ENCODE measurements around the gene SYNE3.

Gene SYNE3, protein sequence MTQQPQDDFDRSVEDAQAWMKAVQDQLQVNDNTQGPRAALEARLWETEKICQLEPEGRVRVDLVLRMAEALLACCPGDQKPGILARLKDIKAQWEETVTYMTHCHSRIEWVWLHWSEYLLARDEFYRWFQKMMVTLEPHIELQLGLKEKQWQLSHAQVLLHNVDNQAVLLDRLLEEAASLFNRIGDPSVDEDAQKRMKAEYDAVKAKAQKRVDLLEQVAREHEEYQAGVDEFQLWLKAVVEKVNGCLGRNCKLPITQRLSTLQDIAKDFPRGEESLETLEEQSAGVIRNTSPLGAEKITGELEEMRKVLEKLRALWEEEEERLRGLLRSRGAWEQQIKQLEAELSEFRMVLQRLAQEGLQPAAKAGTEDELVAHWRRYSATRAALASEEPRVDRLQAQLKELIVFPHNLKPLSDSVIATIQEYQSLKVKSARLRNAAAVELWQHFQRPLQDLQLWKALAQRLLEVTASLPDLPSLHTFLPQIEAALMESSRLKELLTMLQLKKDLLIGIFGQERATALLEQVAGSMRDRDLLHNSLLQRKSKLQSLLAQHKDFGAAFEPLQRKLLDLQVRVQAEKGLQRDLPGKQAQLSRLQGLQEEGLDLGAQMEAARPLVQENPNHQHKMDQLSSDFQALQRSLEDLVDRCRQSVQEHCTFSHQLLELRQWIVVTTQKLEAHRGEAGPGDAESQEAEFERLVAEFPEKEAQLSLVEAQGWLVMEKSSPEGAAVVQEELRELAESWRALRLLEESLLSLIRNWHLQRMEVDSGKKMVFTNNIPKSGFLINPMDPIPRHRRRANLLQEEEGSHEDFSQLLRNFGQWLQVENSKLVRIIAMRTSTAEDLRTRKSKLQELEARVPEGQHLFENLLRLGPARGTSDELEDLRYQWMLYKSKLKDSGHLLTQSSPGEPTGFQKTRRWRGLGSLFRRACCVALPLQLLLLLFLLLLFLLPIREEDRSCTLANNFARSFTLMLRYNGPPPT

DNA sequence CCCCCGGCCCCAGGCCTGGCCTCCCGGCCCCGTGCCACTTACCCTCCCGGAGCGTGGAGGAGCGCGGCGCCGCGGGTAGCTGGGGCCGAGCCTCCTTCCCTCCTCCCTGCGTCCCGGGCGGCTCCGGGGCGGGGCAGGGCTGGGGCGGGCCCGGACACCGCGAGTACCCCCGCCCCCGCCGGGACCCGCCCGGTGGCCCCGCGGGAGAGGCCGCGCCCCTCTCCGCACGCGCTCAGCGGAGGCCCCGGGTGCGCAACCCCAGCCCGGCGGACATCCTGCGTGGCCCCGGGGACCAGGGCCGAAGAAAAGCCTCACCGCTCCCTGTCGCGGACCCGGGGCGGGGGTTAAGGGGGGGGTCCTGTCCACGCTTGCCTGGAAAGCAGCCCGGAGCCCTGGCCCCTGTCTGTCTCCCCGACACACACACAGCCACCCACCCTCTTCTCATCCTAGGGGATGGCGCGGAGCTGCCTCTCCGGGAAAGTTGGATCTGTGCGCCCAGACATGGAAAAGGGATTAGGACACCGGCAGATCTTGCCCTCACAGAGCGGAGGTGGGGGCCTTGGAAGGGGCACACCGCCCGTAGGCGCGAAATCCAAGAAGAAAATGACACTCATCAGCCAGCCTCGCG lies at the start of gene SYNE3:
SYNE3 (minus strand) TSS at position 97 of the 628 bp plus-strand sequence. CDS start 40,829 bp downstream, outside the sequence.
- TF ChIP-seq, protein P1, sequence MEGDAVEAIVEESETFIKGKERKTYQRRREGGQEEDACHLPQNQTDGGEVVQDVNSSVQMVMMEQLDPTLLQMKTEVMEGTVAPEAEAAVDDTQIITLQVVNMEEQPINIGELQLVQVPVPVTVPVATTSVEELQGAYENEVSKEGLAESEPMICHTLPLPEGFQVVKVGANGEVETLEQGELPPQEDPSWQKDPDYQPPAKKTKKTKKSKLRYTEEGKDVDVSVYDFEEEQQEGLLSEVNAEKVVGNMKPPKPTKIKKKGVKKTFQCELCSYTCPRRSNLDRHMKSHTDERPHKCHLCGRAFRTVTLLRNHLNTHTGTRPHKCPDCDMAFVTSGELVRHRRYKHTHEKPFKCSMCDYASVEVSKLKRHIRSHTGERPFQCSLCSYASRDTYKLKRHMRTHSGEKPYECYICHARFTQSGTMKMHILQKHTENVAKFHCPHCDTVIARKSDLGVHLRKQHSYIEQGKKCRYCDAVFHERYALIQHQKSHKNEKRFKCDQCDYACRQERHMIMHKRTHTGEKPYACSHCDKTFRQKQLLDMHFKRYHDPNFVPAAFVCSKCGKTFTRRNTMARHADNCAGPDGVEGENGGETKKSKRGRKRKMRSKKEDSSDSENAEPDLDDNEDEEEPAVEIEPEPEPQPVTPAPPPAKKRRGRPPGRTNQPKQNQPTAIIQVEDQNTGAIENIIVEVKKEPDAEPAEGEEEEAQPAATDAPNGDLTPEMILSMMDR (IDR thresholded peaks at IDR 0.05; ENCODE audit: insufficient read depth, low read depth, low read length, missing control alignments), result no peak
- peak; percentile 81 for DNase-seq (ENCODE audit: low read depth)
- peak within 1 kb of the TSS; percentile 88 for H3K4me3 ChIP-seq (ENCODE audit: low read depth, low read length)

DNA sequence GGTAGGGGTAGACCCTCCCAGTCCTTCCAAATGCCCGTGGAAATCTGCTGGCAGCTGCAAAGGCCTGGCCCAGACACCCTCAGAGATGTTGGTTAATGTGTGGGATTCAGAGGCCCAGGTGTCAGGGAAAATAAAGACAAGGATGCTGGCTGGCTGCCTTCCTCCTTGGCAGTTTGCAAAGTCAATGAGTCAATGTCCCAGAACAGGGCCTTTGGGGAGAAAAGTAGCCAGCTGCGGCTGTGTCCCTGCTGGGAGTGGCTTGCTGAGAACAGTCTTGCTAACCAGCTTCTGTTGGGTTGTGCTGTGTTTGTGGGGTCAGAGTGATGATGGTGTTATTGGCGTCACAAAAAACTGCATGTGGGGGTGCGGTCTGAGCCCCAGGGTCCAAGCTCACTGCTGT lies 47.6 kb upstream of the SYNE3 start:
- H3K4me3 ChIP-seq (ENCODE audit: low read depth, low read length), result no peak overlapping the region
- DNase-seq (ENCODE audit: low read depth), result no peak
- TF ChIP-seq, protein P1 (IDR thresholded peaks at IDR 0.05; ENCODE audit: insufficient read depth, low read depth, low read length, missing control alignments), result no peak

DNA sequence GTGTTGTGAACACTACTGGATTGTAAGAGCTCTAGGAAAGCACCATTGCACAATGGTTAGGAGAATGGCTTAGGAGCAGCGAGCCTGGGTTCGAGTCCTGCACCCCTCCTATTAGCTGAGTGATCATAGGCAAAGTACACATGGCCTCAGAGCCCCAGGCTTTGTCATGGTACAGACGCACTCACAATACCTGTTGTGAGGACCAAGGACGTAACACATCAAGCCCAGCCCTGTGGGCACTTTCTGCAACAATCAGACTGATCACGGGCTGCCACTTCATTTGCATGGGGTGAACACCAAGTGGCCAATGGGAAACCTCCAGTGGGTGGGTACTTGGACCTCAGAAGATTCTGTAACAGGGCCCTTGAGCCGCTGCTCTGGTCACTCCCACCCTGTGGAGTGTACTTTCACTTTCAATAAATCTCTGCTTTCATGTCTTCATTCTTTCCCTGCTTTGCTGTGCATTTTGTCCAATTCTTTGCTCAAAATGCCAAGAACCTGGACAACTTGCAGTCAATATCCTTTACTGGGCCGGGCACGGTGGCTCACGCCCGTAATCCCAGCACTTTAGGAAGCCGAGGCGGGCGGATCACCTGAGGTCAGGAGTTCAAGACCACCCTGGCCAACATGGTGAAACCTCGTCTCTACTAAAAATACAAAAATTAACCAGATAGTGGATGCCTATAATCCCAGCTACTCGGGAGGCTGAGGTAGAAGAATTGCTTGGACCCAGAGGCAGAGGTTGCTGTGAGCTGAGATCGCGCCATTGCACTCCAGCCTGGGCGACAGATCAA lies 46.6 kb upstream of the SYNE3 start:
- TF ChIP-seq, protein P1 (IDR thresholded peaks at IDR 0.05; ENCODE audit: insufficient read depth, low read depth, low read length, missing control alignments), result no peak
- peak; percentile 40 for DNase-seq (ENCODE audit: low read depth)
- H3K4me3 ChIP-seq (ENCODE audit: low read depth, low read length), result no peak overlapping the region

DNA sequence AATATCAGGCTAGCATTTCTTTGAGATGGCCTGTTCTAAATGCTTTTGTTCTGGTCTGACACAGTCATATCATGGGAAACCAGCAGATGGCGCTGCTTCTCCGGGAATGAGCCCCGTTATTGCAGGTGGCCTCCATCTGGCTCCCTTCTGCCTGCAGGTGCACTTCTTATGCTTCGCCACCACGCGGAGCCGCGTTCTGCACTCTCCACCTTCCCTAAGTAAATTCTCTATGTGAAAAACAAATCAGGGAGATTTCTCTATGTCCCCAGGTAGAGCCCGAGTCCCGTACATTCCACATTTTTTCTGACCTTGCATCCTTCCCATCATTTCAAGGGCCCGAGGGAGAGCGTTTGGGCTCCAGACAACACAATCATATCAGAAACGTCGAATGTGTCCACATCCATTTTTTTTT lies 44.6 kb upstream of the SYNE3 start:
- DNase-seq (ENCODE audit: low read depth), result peak; percentile 93
- TF ChIP-seq, protein P1 (IDR thresholded peaks at IDR 0.05; ENCODE audit: insufficient read depth, low read depth, low read length, missing control alignments), result peak; percentile 96
- no peak overlapping the region for H3K4me3 ChIP-seq (ENCODE audit: low read depth, low read length)

DNA sequence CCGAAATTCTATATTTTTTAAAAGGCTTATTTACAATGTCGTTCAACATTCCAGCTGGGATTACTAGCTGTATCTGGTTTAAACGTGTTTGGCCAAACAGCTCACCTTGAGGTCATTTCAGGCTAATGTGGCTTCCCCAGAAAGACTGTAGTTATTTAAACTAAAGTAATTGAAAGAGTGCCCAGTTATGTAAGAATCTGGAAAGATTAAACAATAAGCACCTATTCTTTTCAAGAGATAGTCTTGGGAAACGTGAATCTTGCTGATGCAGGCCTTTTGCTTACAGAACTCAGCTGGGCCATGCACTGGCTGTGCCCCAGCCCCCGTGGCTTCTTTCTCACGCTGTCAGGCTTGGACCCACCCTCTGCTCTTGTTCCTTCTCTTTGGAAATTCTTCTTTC lies 42.8 kb upstream of the SYNE3 start:
- DNase-seq (ENCODE audit: low read depth), result no peak
- H3K4me3 ChIP-seq (ENCODE audit: low read depth, low read length), result no peak overlapping the region
- TF ChIP-seq, protein P1 (IDR thresholded peaks at IDR 0.05; ENCODE audit: insufficient read depth, low read depth, low read length, missing control alignments), result no peak

DNA sequence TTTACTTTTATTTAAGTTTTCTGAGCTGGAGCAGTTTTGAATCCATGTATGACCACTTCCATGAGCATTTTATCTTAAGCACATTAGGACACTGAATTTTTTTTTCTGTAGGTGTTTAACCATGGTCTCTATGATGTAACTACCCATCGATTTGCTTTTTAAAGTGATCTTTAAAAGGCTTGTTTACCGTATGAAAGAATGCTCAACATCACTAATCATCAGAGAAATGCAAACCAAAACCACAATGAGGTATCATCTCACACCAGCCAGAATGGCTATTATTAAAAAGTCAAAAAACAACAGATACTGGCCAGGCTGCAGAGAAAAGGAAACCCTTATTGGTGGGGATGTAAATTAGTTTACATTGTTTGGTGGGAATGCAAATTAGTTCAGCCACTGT lies 41.4 kb upstream of the SYNE3 start:
- H3K4me3 ChIP-seq (ENCODE audit: low read depth, low read length), result no peak overlapping the region
- TF ChIP-seq, protein P1 (IDR thresholded peaks at IDR 0.05; ENCODE audit: insufficient read depth, low read depth, low read length, missing control alignments), result no peak
- peak; percentile 31 for DNase-seq (ENCODE audit: low read depth)
